Thoracic aorta (tissue), 2 donors: ENCODE results near the gene KRT16. TPM values are rescaled to one million over a fixed set of nuclear protein-coding genes. Genes with fewer than 3 reads are reported as not detected.

ENCODE experiments used
- ATAC-seq: fragments of 150-250 bp; one replicate; pipeline ENCODE4 v1.8.0; 2017; ENCODE audit warnings: low read depth; ENCODE audit not compliant: insufficient number of reproducible peaks, low FRiP score
- DNase-seq: peaks from one replicate; pipeline ENCODE4 v3.0.0-alpha.2; 2020; ENCODE audit warnings: low spot score
- H3K27ac ChIP-seq, 2 donors: fragments of 200-600 bp; sonication (generic); 1 replicate in 1 of 2; 2 replicates in 1 of 2; pipeline ENCODE4 v1.5.1; 2016; ENCODE audit warnings: mild to moderate bottlenecking in 2 of 2, moderate library complexity in 2 of 2
- H3K27me3 ChIP-seq: fragments of 200-600 bp; sonication (generic); replicated peaks from 2 replicates; pipeline ENCODE4 v1.6.0; 2016; ENCODE audit warnings: mild to moderate bottlenecking; ENCODE audit not compliant: insufficient read depth
- H3K36me3 ChIP-seq: fragments of 200-600 bp; sonication (generic); one replicate; pipeline ENCODE4 v1.5.1; 2016
- H3K4me1 ChIP-seq, 2 donors: fragments of 200-600 bp; sonication (generic); 1 replicate in 1 of 2; 2 replicates in 1 of 2; pipeline versions ENCODE4 v1.5.1 to v1.6.0; 2016; ENCODE audit warnings: low read depth in 2 of 2, mild to moderate bottlenecking in 1 of 2; ENCODE audit not compliant: control insufficient read depth in 1 of 2
- H3K4me3 ChIP-seq: fragments of 200-600 bp; sonication (generic); 2 replicates; pipeline ENCODE4 v1.5.1; 2016; ENCODE audit warnings: mild to moderate bottlenecking
- H3K9me3 ChIP-seq: fragments of 200-600 bp; sonication (generic); 2 replicates; pipeline ENCODE4 v1.5.1; 2016
- total RNA-seq, 2 donors: library from RNA; depleted of rRNA; stranded (reverse); fragments of >200 nt; gene quantifications; one replicate each; pipeline versions ENCODE4 v1.1.0 to v1.2.3, GENCODE V29; 2016
- TF ChIP-seq, protein P1 (sequence below): fragments of 200-600 bp; sonication (generic); IDR thresholded peaks from one replicate; pipeline ENCODE4 v1.5.1; 2019; ENCODE audit warnings: antibody characterized with exemption

The KRT16 gene
- total RNA-seq, 2 donors from 2014 or later, result 6.5 to 16.8 TPM

DNA sequence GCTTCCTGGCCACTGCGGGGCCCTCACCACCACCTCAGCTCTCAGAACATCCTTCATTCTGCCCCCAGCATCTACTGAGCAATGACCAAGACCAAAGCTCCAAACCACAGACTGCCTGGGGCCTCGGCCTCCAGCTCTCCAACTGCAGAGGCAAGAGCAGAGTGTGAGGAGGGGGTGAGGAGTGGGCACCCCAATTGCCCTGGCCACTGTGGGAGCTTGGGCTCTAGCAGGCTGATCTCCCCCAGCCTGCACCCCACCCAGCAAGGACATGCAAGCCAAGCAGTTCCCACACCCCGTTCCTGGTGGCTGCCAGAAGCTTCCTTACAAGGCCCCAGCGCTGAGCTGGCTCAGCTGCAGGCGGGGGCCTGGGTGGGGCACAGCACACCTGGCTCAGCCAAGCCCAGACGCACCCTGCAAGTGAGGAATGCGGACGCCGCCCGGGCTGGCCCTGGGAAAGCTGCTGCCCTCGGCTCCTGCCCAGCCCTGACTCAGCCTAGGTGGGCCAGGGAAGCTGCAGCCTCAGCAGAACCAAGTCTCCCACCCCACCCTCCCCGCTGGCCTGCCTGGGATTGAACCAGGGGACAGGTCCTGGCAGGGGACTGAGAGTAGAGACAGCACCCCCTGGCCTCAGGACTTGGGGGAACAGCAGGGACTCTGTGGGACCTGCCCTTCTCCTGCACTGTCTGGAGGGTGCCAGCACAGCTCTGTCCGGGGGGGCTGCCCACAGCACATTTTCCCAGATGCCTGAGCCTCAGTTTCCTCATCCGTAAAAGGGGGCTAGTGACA, 41.5 kb upstream of the KRT16 start:
- ATAC-seq (no peak), DNase-seq (no peak)
- H3K9me3 ChIP-seq, result no peaks in the 10 kb centered on the region
- H3K4me3 ChIP-seq, result no peak overlapping the region
- no peaks in the 10 kb centered on the region for H3K27me3 ChIP-seq
- TF ChIP-seq, protein P1, sequence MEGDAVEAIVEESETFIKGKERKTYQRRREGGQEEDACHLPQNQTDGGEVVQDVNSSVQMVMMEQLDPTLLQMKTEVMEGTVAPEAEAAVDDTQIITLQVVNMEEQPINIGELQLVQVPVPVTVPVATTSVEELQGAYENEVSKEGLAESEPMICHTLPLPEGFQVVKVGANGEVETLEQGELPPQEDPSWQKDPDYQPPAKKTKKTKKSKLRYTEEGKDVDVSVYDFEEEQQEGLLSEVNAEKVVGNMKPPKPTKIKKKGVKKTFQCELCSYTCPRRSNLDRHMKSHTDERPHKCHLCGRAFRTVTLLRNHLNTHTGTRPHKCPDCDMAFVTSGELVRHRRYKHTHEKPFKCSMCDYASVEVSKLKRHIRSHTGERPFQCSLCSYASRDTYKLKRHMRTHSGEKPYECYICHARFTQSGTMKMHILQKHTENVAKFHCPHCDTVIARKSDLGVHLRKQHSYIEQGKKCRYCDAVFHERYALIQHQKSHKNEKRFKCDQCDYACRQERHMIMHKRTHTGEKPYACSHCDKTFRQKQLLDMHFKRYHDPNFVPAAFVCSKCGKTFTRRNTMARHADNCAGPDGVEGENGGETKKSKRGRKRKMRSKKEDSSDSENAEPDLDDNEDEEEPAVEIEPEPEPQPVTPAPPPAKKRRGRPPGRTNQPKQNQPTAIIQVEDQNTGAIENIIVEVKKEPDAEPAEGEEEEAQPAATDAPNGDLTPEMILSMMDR, result no peak
- peaks cover 0 to 29% of the 10 kb centered on the region in 2 donors for H3K4me1 ChIP-seq
- H3K36me3 ChIP-seq, result no peaks in the 10 kb centered on the region
- H3K27ac ChIP-seq, result no peak overlapping the region

DNA sequence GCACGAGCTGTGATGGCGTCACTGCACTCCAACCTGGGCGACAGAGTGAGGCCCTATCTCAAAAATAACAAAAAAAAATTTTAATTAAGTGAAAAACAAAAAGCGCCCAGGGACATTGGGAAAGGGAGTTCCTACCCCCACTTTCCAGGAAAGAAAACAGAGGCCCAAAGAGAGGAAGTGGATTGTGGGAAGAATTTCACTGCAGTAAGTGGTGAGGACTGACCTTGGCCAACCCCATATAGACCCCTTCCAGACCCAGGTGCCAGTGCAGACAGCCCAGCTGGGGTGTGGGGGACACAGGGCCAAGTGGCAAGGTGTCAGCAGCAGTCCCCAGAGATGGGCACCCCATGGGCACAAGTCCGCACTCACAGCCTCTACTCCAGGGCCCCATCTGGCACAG, 40.9 kb upstream of the KRT16 start:
- H3K9me3 ChIP-seq, result no peaks in the 10 kb centered on the region
- no peak for ATAC-seq
- H3K27me3 ChIP-seq, result no peaks in the 10 kb centered on the region
- H3K4me1 ChIP-seq, result peaks cover 1 to 31% of the 10 kb centered on the region in 2 donors
- TF ChIP-seq, protein P1, result no peak
- no peak overlapping the region for H3K4me3 ChIP-seq
- no peak overlapping the region for H3K27ac ChIP-seq
- no peak for DNase-seq
- H3K36me3 ChIP-seq, result no peaks in the 10 kb centered on the region

DNA sequence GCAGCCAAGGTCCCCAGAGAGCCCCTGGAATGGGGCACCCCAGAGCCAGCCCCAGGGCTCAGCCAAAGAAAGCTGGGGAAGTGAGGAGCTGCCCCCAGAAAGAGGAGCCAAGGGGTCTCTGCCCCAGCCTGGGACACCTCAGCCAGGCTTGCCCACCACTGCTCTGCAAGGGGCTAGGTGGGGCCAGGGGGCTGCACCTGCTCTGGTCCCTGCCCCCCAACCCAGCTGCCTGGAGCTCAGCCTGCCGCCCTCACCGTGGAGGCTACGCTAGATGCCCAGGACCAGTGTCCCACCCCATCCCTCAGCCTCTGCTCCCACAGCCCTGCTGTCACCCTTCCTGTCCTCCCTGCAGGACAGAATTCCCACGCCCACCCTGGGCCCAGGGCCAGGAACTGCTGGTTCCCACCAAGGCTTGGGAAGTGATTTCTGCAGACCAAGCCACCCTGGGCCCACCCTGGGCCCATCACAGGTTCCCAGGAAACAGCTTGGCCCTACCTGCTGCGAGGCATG, 39.9 kb upstream of the KRT16 start:
- Histone ChIP-seq H3K27ac (no peak overlapping the region), H3K4me1 (peaks cover 6 to 35% of the 10 kb centered on the region in 2 donors), H3K9me3 (no peaks in the 10 kb centered on the region), H3K4me3 (no peak overlapping the region), H3K36me3 (no peaks in the 10 kb centered on the region), H3K27me3 (no peaks in the 10 kb centered on the region)
- TF ChIP-seq, protein P1, result no peak
- ATAC-seq, result no peak
- no peak for DNase-seq

DNA sequence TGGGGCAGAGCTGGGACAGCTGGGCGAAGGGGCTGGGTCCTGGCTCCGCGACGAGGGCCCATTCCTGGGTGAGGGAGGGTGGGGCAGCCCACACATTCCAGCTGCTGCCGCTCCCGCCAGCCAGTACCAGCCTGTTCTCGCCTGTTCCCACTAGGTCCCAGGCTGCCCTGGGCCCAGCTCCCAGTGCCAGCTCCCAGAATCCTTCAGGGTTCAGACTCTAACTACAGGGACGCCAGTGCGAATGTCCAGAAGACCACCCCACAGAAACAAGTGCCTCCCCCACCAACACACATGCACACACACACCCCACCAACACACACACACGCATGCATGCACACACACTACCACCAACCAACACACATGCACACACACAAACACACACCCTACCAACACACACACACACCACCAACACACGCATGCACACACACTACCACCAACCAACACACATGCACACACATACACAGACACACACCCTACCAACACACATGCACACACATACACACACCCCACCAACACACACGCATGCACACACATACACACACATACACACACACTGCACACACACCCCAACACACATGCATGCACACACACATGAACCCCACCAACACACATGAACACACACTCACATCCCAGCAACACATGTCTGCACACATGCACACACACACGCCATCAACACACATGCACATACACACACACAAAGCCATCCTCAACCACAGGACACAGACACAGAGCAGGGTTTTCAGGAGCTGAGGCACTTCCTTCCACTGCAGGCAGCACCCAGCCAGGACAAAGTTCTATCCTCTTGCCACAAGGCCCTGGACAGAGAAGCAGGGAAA, 39.3 kb upstream of the KRT16 start:
- no peaks in the 10 kb centered on the region for H3K9me3 ChIP-seq
- H3K4me3 ChIP-seq, result peak overlapping the region; percentile 54
- H3K27me3 ChIP-seq, result no peaks in the 10 kb centered on the region
- TF ChIP-seq, protein P1, result no peak
- H3K4me1 ChIP-seq, result peaks cover 6 to 35% of the 10 kb centered on the region in 2 donors
- H3K27ac ChIP-seq, result peak overlapping the region; percentile 50 to 60
- H3K36me3 ChIP-seq, result no peaks in the 10 kb centered on the region
- DNase-seq, result no peak
- no peak for ATAC-seq
